ENCODE results near the gene LRP1B. TPM values are rescaled to one million over a fixed set of nuclear protein-coding genes. Genes with fewer than 3 reads are reported as not detected.

Gene LRP1B
- total RNA-seq, 4 donors from 2014 or later, result 1.2 to 3.3 (median 2.6) TPM

DNA sequence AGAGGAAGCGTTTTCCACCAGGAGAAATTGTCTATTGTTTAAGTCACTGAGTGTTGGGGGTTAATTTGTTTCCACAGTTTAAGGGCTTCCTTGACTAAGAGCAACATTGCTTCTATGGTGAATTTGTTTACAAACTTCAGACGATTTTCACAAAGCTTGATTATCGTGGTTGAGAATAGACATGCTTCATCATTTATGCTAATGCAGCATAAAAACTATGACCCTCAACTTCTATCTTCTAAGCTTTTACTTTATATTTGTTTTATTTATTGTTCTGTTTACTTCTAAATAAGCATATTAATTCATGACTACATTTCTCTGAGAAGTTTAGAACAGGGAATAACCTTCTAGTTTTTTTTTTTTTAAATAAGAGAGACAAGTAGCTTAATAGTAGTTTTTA lies 483.5 kb downstream of the LRP1B start:
- 72 to 81% methylated on average over 3 of the region's 3 CpGs for WGBS, 2 donors
- H3K9me3 ChIP-seq, result no peaks in the 10 kb centered on the region

DNA sequence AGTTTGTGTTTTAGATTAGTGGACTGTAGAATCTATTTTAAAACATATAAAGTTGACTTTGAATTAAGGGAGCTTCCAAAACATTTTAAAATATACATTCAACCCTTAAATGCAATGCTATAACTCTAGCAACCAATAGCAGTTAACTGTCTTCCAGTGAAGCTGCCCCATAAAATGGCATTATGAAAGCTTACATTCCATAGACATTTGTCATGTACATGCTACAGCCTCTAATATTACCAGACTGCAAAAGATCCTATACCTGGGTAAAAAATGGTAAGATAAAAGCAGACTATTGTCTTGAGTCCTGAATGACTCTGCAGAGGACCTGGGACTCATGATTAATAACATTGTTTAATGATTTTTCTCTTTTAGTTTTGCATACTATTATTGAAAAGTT lies 489.4 kb downstream of the LRP1B start:
- Histone ChIP-seq H3K27ac (no peak overlapping the region), H3K27me3 (no peaks in the 10 kb centered on the region), H3K9me3 (no peaks in the 10 kb centered on the region), H3K36me3 (no peaks in the 10 kb centered on the region), H3K4me1 (no peaks in the 10 kb centered on the region), H3K4me3 (no peak overlapping the region)
- no peak for DNase-seq (ENCODE audit: low spot score in 2 of 2)
- TF ChIP-seq, protein P1, sequence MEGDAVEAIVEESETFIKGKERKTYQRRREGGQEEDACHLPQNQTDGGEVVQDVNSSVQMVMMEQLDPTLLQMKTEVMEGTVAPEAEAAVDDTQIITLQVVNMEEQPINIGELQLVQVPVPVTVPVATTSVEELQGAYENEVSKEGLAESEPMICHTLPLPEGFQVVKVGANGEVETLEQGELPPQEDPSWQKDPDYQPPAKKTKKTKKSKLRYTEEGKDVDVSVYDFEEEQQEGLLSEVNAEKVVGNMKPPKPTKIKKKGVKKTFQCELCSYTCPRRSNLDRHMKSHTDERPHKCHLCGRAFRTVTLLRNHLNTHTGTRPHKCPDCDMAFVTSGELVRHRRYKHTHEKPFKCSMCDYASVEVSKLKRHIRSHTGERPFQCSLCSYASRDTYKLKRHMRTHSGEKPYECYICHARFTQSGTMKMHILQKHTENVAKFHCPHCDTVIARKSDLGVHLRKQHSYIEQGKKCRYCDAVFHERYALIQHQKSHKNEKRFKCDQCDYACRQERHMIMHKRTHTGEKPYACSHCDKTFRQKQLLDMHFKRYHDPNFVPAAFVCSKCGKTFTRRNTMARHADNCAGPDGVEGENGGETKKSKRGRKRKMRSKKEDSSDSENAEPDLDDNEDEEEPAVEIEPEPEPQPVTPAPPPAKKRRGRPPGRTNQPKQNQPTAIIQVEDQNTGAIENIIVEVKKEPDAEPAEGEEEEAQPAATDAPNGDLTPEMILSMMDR (IDR thresholded peaks at IDR 0.05), result no peak
- TF ChIP-seq EP300 (IDR thresholded peaks at IDR 0.05) (no peak), POLR2A (IDR thresholded peaks at IDR 0.05) (no peak)

More for the DNA sequence above, 483.5 kb downstream of the LRP1B start:
- Histone ChIP-seq H3K4me3 (no peak overlapping the region), H3K27me3 (no peaks in the 10 kb centered on the region), H3K27ac (no peak overlapping the region), H3K4me1 (no peaks in the 10 kb centered on the region), H3K36me3 (no peaks in the 10 kb centered on the region)
- TF ChIP-seq EP300 (IDR thresholded peaks at IDR 0.05) (no peak), POLR2A (IDR thresholded peaks at IDR 0.05) (no peak)
- TF ChIP-seq, protein P1 (IDR thresholded peaks at IDR 0.05), result no peak
- no peak for DNase-seq (ENCODE audit: low spot score in 2 of 2)

DNA sequence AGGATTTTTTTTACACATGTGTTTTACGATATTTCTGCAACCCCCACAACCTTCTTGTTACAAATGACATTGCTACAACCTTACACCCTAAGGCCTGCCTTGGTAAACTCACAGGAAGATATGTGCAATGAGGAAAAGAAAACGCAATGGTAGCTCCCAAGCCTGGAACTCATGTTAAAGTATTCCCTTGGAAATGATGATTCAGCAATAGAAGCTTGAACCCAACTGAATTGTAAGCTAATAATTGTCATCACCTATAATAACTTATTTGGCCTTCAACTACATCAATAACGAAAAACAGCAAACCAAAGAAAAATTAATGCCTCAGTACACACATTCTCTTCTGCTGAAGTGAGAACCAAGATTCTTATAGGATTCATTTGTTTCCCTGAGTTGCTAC lies 491.0 kb downstream of the LRP1B start:
- Histone ChIP-seq H3K27me3 (no peaks in the 10 kb centered on the region), H3K4me1 (no peaks in the 10 kb centered on the region), H3K9me3 (no peaks in the 10 kb centered on the region), H3K36me3 (no peaks in the 10 kb centered on the region), H3K4me3 (no peak overlapping the region), H3K27ac (no peak overlapping the region)
- TF ChIP-seq POLR2A (IDR thresholded peaks at IDR 0.05) (no peak), EP300 (IDR thresholded peaks at IDR 0.05) (no peak)
- TF ChIP-seq, protein P1 (IDR thresholded peaks at IDR 0.05), result no peak
- 53% methylated on average over 3 of the region's 3 CpGs for WGBS, 2 donors
- no peak for DNase-seq (ENCODE audit: low spot score in 2 of 2)

DNA sequence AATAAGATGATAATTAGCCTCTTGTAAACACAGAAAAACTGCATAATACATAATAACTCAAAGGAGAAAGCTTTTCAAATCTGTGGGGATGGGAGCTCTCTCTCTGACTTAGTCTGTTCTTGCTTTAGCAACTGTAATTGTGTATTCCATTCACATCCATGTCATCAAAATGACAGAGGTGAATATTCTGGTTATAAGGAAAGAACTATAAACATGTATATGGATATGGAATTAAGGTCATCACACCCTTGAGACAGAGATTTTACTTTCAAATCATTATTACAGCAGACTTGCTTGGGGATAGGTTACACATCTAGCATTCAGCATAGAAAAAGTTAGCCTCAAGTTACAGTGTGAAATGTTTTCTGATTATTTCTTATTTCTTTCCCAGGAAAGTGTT lies 497.7 kb downstream of the LRP1B start:
- Histone ChIP-seq H3K4me1 (no peaks in the 10 kb centered on the region), H3K4me3 (no peak overlapping the region), H3K27me3 (no peaks in the 10 kb centered on the region), H3K9me3 (no peaks in the 10 kb centered on the region), H3K36me3 (no peaks in the 10 kb centered on the region), H3K27ac (no peak overlapping the region)
- TF ChIP-seq POLR2A (IDR thresholded peaks at IDR 0.05), result no peak
- no peak for TF ChIP-seq EP300 (IDR thresholded peaks at IDR 0.05)
- TF ChIP-seq, protein P1 (IDR thresholded peaks at IDR 0.05), result no peak
- DNase-seq (ENCODE audit: low spot score in 2 of 2), result no peak

DNA sequence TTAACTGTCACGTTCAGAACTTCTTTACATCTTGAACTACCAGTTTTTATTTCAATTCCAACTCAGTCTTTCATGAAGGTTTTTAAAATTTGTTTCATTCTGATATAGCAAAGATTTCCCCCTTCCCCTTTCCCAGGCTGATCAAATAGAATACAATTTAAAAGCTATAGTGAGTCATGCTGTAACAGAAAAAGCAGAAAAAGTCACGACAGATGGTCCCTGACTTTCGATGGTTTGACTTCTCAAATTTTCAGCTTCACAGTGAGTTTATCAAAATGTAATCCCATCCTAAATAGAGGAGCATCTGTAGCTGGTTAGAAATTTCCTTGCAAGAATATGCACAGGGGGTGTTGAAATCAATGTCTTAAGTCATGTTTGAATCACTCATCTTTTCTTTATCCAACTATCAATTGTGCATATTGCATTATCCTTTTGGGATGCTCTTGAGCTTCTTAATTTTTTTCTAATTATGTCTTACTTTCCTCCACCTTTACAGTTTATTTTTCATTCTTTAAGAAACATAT lies 500.3 kb downstream of the LRP1B start:
- Histone ChIP-seq H3K4me3 (no peak overlapping the region), H3K4me1 (no peaks in the 10 kb centered on the region), H3K36me3 (no peaks in the 10 kb centered on the region), H3K9me3 (no peaks in the 10 kb centered on the region), H3K27ac (no peak overlapping the region), H3K27me3 (no peaks in the 10 kb centered on the region)
- DNase-seq (ENCODE audit: low spot score in 2 of 2), result no peak
- 62 to 69% methylated on average over 3 of the region's 3 CpGs for WGBS, 2 donors
- TF ChIP-seq EP300 (IDR thresholded peaks at IDR 0.05), result no peak
- no peak for TF ChIP-seq POLR2A (IDR thresholded peaks at IDR 0.05)
- TF ChIP-seq, protein P1 (IDR thresholded peaks at IDR 0.05), result no peak

Data from tibial nerve (tissue), 4 donors.